DMS79 (cell line): ENCODE results near the gene SHF.
"Not testable (repeated sequence)": the region's sequence is repeated elsewhere in the genome, so short reads cannot be mapped to it uniquely, and the experiment has no call there.

Source experiments
- DNase-seq: peaks from one replicate; lab custom pipeline; 2025; lab: John Stamatoyannopoulos, UW

Gene SHF

GRCh38 chr15:45187894-45188830, at the start of gene SHF:
Gene SHF (minus strand): TSS chr15:45187966. CDS start chr15:45187951, 15 bp downstream.
- DNase-seq = peak; percentile 12

GRCh38 chr15:45236806-45237205, 49.0 kb upstream of the SHF start:
- not testable (repeated sequence) for DNase-seq

GRCh38 chr15:45234562-45235235, 46.9 kb upstream of the SHF start:
- DNase-seq = no peak

- no peak for DNase-seq
Observed at GRCh38 chr15:45231864-45232562, 44.2 kb upstream of the SHF start.

- no peak for DNase-seq
Observed at GRCh38 chr15:45231132-45231531, 43.4 kb upstream of the SHF start.

- no peak for DNase-seq
Observed at GRCh38 chr15:45230245-45230965, 42.6 kb upstream of the SHF start.

- DNase-seq = no peak
Observed at GRCh38 chr15:45228931-45229330, 41.2 kb upstream of the SHF start.

GRCh38 chr15:45225506-45226273, 37.9 kb upstream of the SHF start:
- DNase-seq = no peak

GRCh38 chr15:45224621-45225217, 37.0 kb upstream of the SHF start:
- no peak for DNase-seq

- DNase-seq = no peak
Observed at GRCh38 chr15:45221967-45222366, 34.2 kb upstream of the SHF start.

- no peak for DNase-seq
Observed at GRCh38 chr15:45221053-45221599, 33.4 kb upstream of the SHF start.

GRCh38 chr15:45212493-45212892, 24.7 kb upstream of the SHF start:
- no peak for DNase-seq

GRCh38 chr15:45205192-45205591, 17.4 kb upstream of the SHF start:
- DNase-seq = peak; percentile 16

- no peak for DNase-seq
Observed at GRCh38 chr15:45203182-45203581, 15.4 kb upstream of the SHF start.

GRCh38 chr15:45201869-45202268, 14.1 kb upstream of the SHF start:
- DNase-seq = no peak

GRCh38 chr15:45201557-45201859, 13.7 kb upstream of the SHF start:
- DNase-seq = no peak

GRCh38 chr15:45200799-45201556, 13.2 kb upstream of the SHF start:
- peak; percentile 31 for DNase-seq

- DNase-seq = peak; percentile 74
Observed at GRCh38 chr15:45200001-45200798, 12.4 kb upstream of the SHF start.
